ENCODE data around the gene TIMM17A.
A peak's percentile ranks its signal among the peaks of the same experiment; 100 is the strongest.
"Not testable (repeated sequence)": the region's sequence is repeated elsewhere in the genome, so short reads cannot be mapped to it uniquely, and the experiment has no call there.

TIMM17A gene

DNA sequence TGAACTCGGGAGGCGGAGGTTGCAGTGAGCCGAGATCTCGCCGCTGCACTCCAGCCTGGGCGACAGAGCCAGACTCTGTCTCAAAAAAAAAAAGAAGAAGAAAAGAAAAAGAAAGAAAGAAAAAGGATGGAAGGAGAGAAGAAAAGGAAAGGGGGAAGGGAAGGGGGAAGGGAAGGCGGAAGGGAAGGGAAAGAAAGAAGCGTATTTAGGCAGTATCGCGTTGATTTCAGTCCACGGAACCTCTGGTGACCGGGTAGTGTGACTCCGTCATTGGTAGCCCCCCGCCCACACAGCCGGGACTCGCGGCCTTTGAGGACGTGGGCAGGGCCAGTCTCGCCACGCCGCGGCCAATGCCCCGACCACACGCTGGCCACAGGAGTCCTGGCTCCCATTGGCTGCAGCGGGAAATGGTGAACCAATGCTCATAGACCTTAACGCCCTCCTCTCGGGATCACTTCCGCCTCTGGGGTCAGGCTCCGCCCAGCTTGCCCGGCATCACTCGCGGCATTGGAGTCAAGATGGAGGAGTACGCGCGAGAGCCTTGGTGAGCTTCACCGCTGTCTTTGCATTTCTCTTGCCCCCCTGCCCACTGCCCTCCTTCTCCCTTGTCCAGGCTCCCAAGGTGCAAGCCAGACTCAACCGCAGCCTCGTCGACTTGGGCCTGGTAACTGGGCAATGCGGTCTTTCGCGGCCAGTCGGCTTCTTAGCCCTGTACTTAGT is at the start of gene TIMM17A:
Gene TIMM17A (plus strand): TSS at position 495 of the 720 bp plus-strand sequence. CDS start 24 bp downstream, at position 519.
- DNase-seq: peak; percentile 97

DNA sequence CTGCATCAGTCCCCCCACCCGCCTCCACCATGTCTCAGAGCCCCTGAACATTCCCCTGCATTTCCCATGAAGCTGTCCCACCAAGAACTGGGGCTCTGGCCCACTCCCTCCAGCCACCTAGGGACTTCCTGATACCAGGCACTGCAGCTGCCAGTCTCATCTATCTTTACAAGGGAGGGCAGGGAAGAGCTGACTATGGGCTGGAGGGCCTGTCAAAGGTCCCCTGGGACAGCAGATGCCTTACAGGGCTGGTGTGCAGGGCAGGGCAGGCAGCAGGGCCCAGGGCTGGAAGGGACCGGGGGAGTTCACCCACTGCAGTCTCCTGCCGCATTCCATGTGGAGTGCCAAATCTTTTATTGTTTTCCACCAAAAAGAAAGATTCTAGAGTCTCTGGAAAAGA is 49.0 kb upstream of the TIMM17A start:
- DNase-seq: no peak

DNA sequence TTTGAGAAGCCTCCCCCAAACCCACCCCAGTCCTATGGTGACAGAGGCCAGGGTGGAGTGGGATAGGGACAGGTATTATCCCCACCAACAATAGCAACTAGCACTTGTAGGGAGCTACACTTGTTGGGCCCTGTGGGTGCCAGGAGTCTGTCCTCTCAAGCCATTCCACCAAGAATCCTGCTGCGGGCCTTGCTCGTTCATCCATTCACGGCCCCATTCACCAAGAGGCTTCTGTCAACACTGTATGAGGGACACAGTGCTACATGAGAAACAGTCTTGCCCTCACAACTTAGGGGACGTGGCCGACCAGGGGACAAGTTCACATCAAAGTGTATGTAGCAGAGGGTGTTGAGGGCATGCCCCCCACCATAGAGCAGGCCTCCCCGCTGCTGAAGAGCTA is 47.7 kb upstream of the TIMM17A start:
- no peak for DNase-seq

- no peak for DNase-seq
These were observed 43.3 kb upstream of the TIMM17A start for GRCh38 chr1:201911826-201912571.

GRCh38 chr1:201912832-201913231 is 42.5 kb upstream of the TIMM17A start:
- DNase-seq: no peak

- DNase-seq: no peak
These were observed 40.7 kb upstream of the TIMM17A start for GRCh38 chr1:201914456-201915235.

DNA sequence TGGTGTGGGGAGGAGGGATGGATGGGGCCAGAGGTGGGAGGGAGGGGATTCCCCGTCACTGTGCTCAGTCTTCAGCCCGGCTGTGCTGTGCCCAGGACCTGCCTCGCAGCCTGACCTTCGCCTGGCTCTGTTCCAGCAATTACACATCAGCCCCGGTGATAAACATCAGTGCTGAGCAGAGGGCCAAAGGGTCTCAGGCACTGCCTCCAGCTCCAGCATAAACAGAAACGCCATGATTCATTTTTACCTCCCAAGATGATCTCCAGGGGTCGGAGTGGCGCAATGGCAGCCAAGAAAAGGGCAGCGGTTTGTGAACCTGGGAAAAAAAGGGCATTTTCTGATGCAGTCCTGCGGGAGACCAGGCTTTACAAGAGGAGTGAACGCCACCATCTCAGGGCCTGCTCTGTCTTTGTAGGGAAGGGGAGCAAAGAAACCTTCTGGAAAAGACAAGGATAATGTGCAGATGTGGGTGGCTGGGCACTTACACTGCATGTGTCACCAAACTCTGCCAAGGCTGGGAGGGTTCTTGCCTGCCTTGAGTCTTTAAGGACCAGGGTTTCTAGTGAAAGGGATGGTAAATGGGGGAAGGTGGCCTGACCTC is 38.6 kb upstream of the TIMM17A start:
- DNase-seq: no peak

GRCh38 chr1:201917362-201918033 is 37.8 kb upstream of the TIMM17A start:
- DNase-seq: no peak

DNA sequence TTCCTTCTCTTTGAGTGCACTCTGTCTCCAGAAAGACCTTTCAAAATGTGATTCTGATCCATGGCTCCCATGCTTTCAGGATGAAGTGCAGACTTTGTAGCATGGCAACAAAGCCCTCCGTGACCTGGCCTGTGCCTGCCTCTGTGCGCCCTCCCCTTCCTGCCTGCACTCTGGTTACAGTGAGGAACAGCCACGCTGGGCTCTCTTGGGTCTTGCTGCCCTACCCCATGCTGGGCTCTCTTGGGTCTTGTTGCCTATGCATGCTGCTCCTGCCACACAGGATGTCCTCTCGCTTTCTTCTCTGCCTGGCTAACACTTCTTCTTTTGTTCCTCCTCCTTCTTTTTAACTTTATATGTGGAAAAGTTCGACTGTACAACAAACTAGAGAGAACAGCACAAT is 37.0 kb upstream of the TIMM17A start:
- DNase-seq: no peak

- no peak for DNase-seq
These were observed 33.2 kb upstream of the TIMM17A start for GRCh38 chr1:201921952-201922558.

DNA sequence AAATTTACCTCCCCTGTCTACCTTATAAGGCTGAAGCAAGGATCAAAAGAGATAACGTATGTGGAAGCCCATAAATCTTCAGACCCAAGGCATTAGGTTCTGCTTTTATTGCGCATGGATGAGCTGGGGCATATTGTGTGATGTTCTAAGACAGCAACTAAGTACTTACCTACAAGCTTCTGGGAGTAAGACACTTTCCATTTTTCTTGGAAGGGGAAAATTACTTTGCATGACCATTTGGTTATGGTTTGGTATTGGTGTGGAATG is 30.1 kb upstream of the TIMM17A start:
- DNase-seq: no peak

DNA sequence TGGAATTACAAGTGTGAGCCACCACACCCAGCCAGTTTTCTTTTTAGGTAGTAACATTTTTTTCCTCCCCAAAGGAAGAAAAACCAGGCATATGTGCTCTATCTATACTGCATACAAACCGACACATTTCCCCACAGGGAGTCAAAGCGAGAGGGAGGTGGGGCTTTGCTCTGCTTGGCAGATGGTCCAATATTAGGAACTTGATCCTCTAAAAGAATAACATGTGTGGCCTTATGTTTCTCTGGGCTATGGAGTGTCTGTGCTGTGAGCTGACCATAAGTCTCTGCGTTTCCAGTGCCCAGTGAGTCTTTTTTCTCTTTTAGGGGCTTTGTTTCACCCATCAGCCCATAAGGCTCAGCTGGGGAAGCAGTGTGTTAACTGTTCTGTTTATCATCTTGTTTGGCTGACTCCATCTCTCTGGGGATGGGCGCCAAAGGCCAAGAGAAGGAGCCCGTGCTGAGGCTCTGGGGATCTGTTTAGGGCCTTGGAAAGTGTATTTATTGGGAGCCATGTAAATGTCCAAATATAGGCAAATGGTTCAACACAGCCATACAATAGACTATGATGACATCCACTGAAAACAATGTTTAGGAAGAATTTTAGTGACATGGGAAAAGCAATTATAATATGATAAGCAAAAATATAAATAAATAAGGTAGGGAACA is 29.2 kb upstream of the TIMM17A start:
- no peak for DNase-seq

DNA sequence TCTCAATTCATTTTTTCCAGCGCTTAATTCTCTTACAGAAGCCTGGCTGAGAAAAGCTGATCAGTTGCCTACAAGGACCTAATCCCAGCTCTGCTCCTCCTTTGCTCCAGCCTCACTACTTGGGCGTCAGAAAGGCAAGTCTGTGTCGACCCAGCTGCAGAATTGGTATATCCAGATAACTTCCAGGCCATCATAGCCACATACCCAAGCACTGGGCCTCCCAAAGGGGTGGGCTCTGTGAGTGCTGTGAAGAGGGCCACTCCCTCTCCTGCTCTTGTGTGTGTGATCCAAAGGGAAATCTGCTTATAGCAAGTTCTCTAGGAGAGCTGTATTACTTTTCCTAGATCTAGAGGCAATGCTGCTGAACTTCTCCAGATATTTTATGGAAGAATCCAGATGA is 27.0 kb upstream of the TIMM17A start:
- DNase-seq: no peak

GRCh38 chr1:201930137-201930536 is 25.2 kb upstream of the TIMM17A start:
- no peak for DNase-seq

GRCh38 chr1:201930803-201931202 is 24.5 kb upstream of the TIMM17A start:
- DNase-seq: no peak

DNA sequence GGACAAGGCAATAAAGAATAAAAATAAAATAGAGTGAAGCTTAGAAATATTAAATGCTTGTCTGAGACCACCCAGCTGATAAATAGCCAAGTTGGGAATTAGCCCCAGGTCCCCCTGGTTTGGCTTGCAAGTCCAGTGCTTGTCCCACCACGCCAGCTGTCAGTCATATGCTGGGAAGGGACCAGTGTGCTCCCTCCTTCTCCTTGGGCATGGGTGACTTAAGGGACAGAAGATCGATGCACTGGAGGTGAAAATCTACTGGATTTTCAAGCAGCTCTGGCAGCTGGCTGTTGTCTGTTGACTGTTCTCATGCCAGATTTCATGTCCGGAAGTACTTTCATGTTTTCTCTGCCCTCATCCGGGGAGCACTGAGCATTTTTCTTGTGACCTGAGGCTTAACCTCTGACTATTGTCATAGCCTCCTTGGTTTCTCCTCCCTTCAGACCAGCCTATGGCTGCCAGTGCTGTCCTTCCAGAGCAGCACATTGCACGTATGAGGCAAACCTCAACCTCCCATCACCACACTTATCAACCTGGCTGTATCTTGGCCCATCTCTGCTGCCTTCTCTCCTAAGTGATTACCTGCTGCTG is 21.4 kb upstream of the TIMM17A start:
- DNase-seq: no peak

GRCh38 chr1:201937624-201938213 is 17.6 kb upstream of the TIMM17A start:
- DNase-seq: no peak

GRCh38 chr1:201938440-201939035 is 16.8 kb upstream of the TIMM17A start:
- DNase-seq: no peak

- no peak for DNase-seq
These were observed 16.2 kb upstream of the TIMM17A start for GRCh38 chr1:201939148-201939547.

- DNase-seq: no peak
These were observed 15.7 kb upstream of the TIMM17A start for GRCh38 chr1:201939574-201939973.

- not testable (repeated sequence) for DNase-seq
These were observed 15.0 kb upstream of the TIMM17A start for GRCh38 chr1:201940316-201940715.
